Esophagus squamous epithelium (tissue), 5 donors: Measurements from ENCODE around the gene INTS7. TPM values are rescaled to one million over a fixed set of nuclear protein-coding genes. Genes with fewer than 3 reads are reported as not detected.
"Not testable (repeated sequence)": the region's sequence is repeated elsewhere in the genome, so short reads cannot be mapped to it uniquely, and the experiment has no call there.

Source experiments
- DNase-seq: peaks from one replicate; lab custom pipeline; 2025; lab: John Stamatoyannopoulos, UW
- H3K27ac ChIP-seq, 4 donors: fragments of 200-600 bp; sonication (generic); one replicate each; pipeline ENCODE4 v1.5.1; 2016 to 2019; ENCODE audit warnings: mild to moderate bottlenecking in 1 of 4
- H3K27me3 ChIP-seq, 4 donors: fragments of 200-600 bp; sonication (generic); 1 replicate in 3 of 4; 2 replicates in 1 of 4; pipeline versions ENCODE4 v1.5.1 to v1.6.0; 2017 to 2021; ENCODE audit warnings: antibody characterized with exemption in 1 of 4
- H3K36me3 ChIP-seq, 3 donors: fragments of 200-600 bp; sonication (generic); one replicate each; pipeline ENCODE4 v1.5.1; 2016 to 2019
- H3K4me1 ChIP-seq, 3 donors: fragments of 200-600 bp; sonication (generic); one replicate each; pipeline ENCODE4 v1.5.1; 2017 to 2019
- H3K4me3 ChIP-seq, 4 donors: fragments of 200-600 bp; sonication (generic); 1 replicate in 3 of 4; 2 replicates in 1 of 4; pipeline ENCODE4 v1.5.1; 2016 to 2019; ENCODE audit warnings: mild to moderate bottlenecking in 2 of 4, moderate library complexity in 1 of 4
- H3K9me3 ChIP-seq, 3 donors: fragments of 200-600 bp; sonication (generic); one replicate each; pipeline ENCODE4 v1.5.1; 2016 to 2019
- CTCF ChIP-seq, 6 experiments: fragments of 450-650 bp in 4 of 6; fragments of 200-600 bp in 2 of 6; sonication (generic) in 2 of 6; IDR thresholded peaks; one replicate each; pipeline ENCODE4 v1.5.1; 2016 to 2019; ENCODE audit warnings: antibody characterized with exemption in 6 of 6, mild to moderate bottlenecking in 4 of 6, moderate library complexity in 4 of 6
- POLR2A ChIP-seq, 4 donors: fragments of 450-650 bp; IDR thresholded peaks; one replicate each; pipeline ENCODE4 v1.6.1; 2017; ENCODE audit warnings: antibody characterized with exemption in 4 of 4, mild to moderate bottlenecking in 4 of 4, moderate library complexity in 3 of 4
- WGBS, 2 donors: methylation state at CpG; one replicate each; pipeline ENCODE4 v1.1.5; 2018; 5-methylcytosine and 5-hydroxymethylcytosine counted together
- intact Hi-C: fragments of 100-400 bp; cut with DNase I; formaldehyde crosslinking; loops from one replicate; pipeline ENCODE4 v1.15.0; 2022
- total RNA-seq, 4 donors: library from RNA; depleted of rRNA; stranded (reverse); fragments of >200 nt; gene quantifications; one replicate each; pipeline ENCODE4 v1.1.0, GENCODE V29; 2016
- donor health status: DM: yes; HTN: yes; CAD: no.

Gene INTS7
- total RNA-seq, 4 donors from 2014 or later, result 13.8 to 20.7 (median 14.4) TPM

GRCh38 chr1:212039622-212040021 lies 4.3 kb upstream of the INTS7 start:
- H3K36me3 ChIP-seq, result no peaks in the 10 kb centered on the region
- intact Hi-C loops, result no loop called here
- no peak overlapping the region for H3K4me3 ChIP-seq
- H3K4me1 ChIP-seq, result peaks cover 0 to 16% (median 6%) of the 10 kb centered on the region in 3 donors
- H3K27ac ChIP-seq, result no peak overlapping the region
- no peak for DNase-seq
- H3K9me3 ChIP-seq, result no peaks in the 10 kb centered on the region
- TF ChIP-seq POLR2A (IDR thresholded peaks at IDR 0.05) (no peak), CTCF (IDR thresholded peaks at IDR 0.05) (no peak)
- WGBS, 2 donors, result 86 to 90% methylated on average over 2 of the region's 2 CpGs
- no peaks in the 10 kb centered on the region for H3K27me3 ChIP-seq

- Histone ChIP-seq H3K4me1 (peaks cover 0 to 33% (median 14%) of the 10 kb centered on the region in 3 donors), H3K27ac (no peak overlapping the region), H3K27me3 (no peaks in the 10 kb centered on the region), H3K4me3 (no peak overlapping the region), H3K9me3 (no peaks in the 10 kb centered on the region), H3K36me3 (no peaks in the 10 kb centered on the region)
- WGBS, 2 donors, result 66 to 68% methylated on average over 3 of the region's 3 CpGs
- no peak for DNase-seq
- TF ChIP-seq CTCF (IDR thresholded peaks at IDR 0.05) (no peak), POLR2A (IDR thresholded peaks at IDR 0.05) (no peak)
- intact Hi-C loops, result no loop called here
These were observed 2.5 kb upstream of the INTS7 start for GRCh38 chr1:212037900-212038299.

GRCh38 chr1:212035835-212036605 lies 663 bp upstream of the INTS7 start:
- Histone ChIP-seq H3K36me3 (no peaks in the 10 kb centered on the region), H3K27me3 (no peaks in the 10 kb centered on the region), H3K9me3 (no peaks in the 10 kb centered on the region), H3K4me3 (peak overlapping the region; percentile 52 to 78 (median 72)), H3K4me1 (peaks cover 0 to 51% (median 19%) of the 10 kb centered on the region in 3 donors), H3K27ac (peak overlapping the region; percentile 82 to 97 (median 92))
- intact Hi-C loops, result no loop called here
- 1 to 2% methylated on average over 28 to 32 of the region's 32 CpGs for WGBS, 2 donors
- TF ChIP-seq POLR2A (IDR thresholded peaks at IDR 0.05) (no peak), CTCF (IDR thresholded peaks at IDR 0.05) (no peak)
- no peak for DNase-seq

- H3K27me3 ChIP-seq, result no peaks in the 10 kb centered on the region
- peak overlapping the region; percentile 52 to 78 (median 72) for H3K4me3 ChIP-seq
- no peak for TF ChIP-seq POLR2A (IDR thresholded peaks at IDR 0.05)
- TF ChIP-seq CTCF (IDR thresholded peaks at IDR 0.05), result no peak
- DNase-seq, result no peak
- no peaks in the 10 kb centered on the region for H3K9me3 ChIP-seq
- H3K36me3 ChIP-seq, result no peaks in the 10 kb centered on the region
- peaks cover 5 to 65% (median 32%) of the 10 kb centered on the region in 3 donors for H3K4me1 ChIP-seq
- intact Hi-C loops, result no loop called here
- H3K27ac ChIP-seq, result peak overlapping the region; percentile 82 to 97 (median 92)
- WGBS, 2 donors, result 0 to 1% methylated on average over 13 of the region's 13 CpGs
These were observed 738 bp downstream of the INTS7 start for GRCh38 chr1:212034516-212035122.

GRCh38 chr1:212030936-212031528 lies 4.3 kb downstream of the INTS7 start:
- TF ChIP-seq CTCF (IDR thresholded peaks at IDR 0.05), result no peak
- TF ChIP-seq POLR2A (IDR thresholded peaks at IDR 0.05), result no peak
- Histone ChIP-seq H3K27me3 (no peaks in the 10 kb centered on the region), H3K4me3 (no peak overlapping the region), H3K9me3 (no peaks in the 10 kb centered on the region), H3K4me1 (peaks cover 5 to 72% (median 38%) of the 10 kb centered on the region in 3 donors), H3K36me3 (no peaks in the 10 kb centered on the region), H3K27ac (peak overlapping the region in 1 of 4 donors; percentile 34)
- no peak for DNase-seq
- intact Hi-C loops, result no loop called here
- WGBS, 2 donors, result 67 to 92% methylated on average over 1 of the region's 1 CpG

GRCh38 chr1:212027727-212028126 lies 7.6 kb downstream of the INTS7 start:
- intact Hi-C loops, result not testable (repeated sequence)

More at GRCh38 chr1:212027727-212028126, 7.6 kb downstream of the INTS7 start:
- H3K4me3 ChIP-seq, H3K36me3 ChIP-seq, H3K9me3 ChIP-seq, DNase-seq, H3K27me3 ChIP-seq, H3K27ac ChIP-seq: not testable (repeated sequence)
- peaks cover 5 to 47% (median 27%) of the 10 kb centered on the region in 3 donors for H3K4me1 ChIP-seq
- 39 to 52% methylated on average over 10 of the region's 10 CpGs for WGBS, 2 donors
